HEK293 (cell line): ENCODE data around the gene SSTR3.

Source experiments
- CTCF ChIA-PET: fragments of 350-600 bp; formaldehyde crosslinking; extraction: SDS; loops from one replicate; lab custom pipeline; 2021; ENCODE audit warnings: antibody characterized with exemption; lab: Yijun Ruan, JAX
- POLR2A ChIA-PET: fragments of 300-600 bp; formaldehyde crosslinking; extraction: SDS; loops from one replicate; lab custom pipeline; 2020; ENCODE audit warnings: antibody characterized with exemption, inconsistent platforms; lab: Yijun Ruan, JAX
- H3K27ac ChIP-seq: fragments of 200-500 bp; sonication (Bioruptor generic); 2 replicates; pipeline ENCODE4 v1.5.1; 2014; ENCODE audit warnings: low read depth, low read length, control low read depth, inconsistent platforms; ENCODE audit errors: extremely low read depth
- H3K36me3 ChIP-seq, 2 experiments: fragments of 200-500 bp in 1 of 2; sonication (Bioruptor generic) in 1 of 2; 1 replicate in 1 of 2; 2 replicates in 1 of 2; pipeline ENCODE4 v1.5.1; 2014 to 2017; ENCODE audit warnings: inconsistent platforms in 2 of 2, low read length in 2 of 2; ENCODE audit not compliant: control insufficient read depth in 2 of 2, insufficient read depth in 1 of 2
- H3K4me1 ChIP-seq: fragments of 200-500 bp; sonication (Bioruptor generic); 2 replicates; pipeline ENCODE4 v1.5.1; 2014; ENCODE audit warnings: mild to moderate bottlenecking, low read length, inconsistent platforms; ENCODE audit not compliant: control insufficient read depth, insufficient read depth
- H3K4me3 ChIP-seq: 2 replicates; pipeline ENCODE4 v1.5.1; 2011; ENCODE audit warnings: low read depth, mild to moderate bottlenecking, control low read depth, low read length, moderate library complexity
- H3K9me3 ChIP-seq: fragments of 200-500 bp; sonication (Bioruptor generic); 2 replicates; pipeline ENCODE4 v1.5.1; 2014; ENCODE audit warnings: low read depth, low read length, inconsistent platforms; ENCODE audit not compliant: control insufficient read depth, insufficient read depth
- GFI1B ChIP-seq: fragments of 450-650 bp; formaldehyde crosslinking; IDR thresholded peaks from 2 replicates; pipeline ENCODE4 v1.5.1; 2016; ENCODE audit warnings: missing biosample characterization, missing genetic modification characterization
- KLF1 ChIP-seq: fragments of 450-650 bp; formaldehyde crosslinking; IDR thresholded peaks from 2 replicates; pipeline ENCODE4 v1.5.1; 2016; ENCODE audit warnings: missing biosample characterization, missing genetic modification characterization
- KLF10 ChIP-seq: fragments of 450-650 bp; IDR thresholded peaks from 2 replicates; pipeline ENCODE4 v1.5.1; 2018; ENCODE audit warnings: missing biosample characterization, mild to moderate bottlenecking, missing genetic modification characterization
- OSR2 ChIP-seq: fragments of 450-650 bp; formaldehyde crosslinking; IDR thresholded peaks from 2 replicates; pipeline ENCODE4 v1.5.1; 2016; ENCODE audit warnings: missing biosample characterization, missing genetic modification characterization
- PATZ1 ChIP-seq: fragments of 450-650 bp; formaldehyde crosslinking; IDR thresholded peaks from 2 replicates; pipeline ENCODE4 v1.5.1; 2016; ENCODE audit warnings: missing biosample characterization, missing genetic modification characterization
- PBX3 ChIP-seq: sonication (generic); formaldehyde crosslinking; IDR thresholded peaks from 2 replicates; pipeline ENCODE4 v1.8.1; 2022; ENCODE audit warnings: mild to moderate bottlenecking, moderate library complexity, missing genetic modification reagents
- SETDB1 ChIP-seq: IDR thresholded peaks from one replicate; pipeline ENCODE4 v1.6.1; 2017; ENCODE audit warnings: mild to moderate bottlenecking, low read length, moderate library complexity, mixed read lengths; ENCODE audit not compliant: insufficient read length
- WT1 ChIP-seq: fragments of 450-650 bp; formaldehyde crosslinking; IDR thresholded peaks from 2 replicates; pipeline ENCODE4 v1.5.1; 2016; ENCODE audit warnings: missing biosample characterization, missing genetic modification characterization
- ZBTB48 ChIP-seq: fragments of 450-650 bp; formaldehyde crosslinking; IDR thresholded peaks from 2 replicates; pipeline ENCODE4 v1.5.1; 2016; ENCODE audit warnings: missing biosample characterization, missing genetic modification characterization
- ZNF174 ChIP-seq: fragments of 450-650 bp; formaldehyde crosslinking; IDR thresholded peaks from 2 replicates; pipeline ENCODE4 v1.5.0; 2017; ENCODE audit warnings: missing biosample characterization, mild to moderate bottlenecking, missing genetic modification characterization
- ZNF175 ChIP-seq: fragments of 450-650 bp; formaldehyde crosslinking; IDR thresholded peaks from 2 replicates; pipeline ENCODE4 v1.5.1; 2016; ENCODE audit warnings: missing biosample characterization, missing genetic modification characterization
- ZNF19 ChIP-seq: fragments of 450-650 bp; formaldehyde crosslinking; IDR thresholded peaks from 2 replicates; pipeline ENCODE4; 2016; ENCODE audit warnings: missing biosample characterization, missing genetic modification characterization, low read depth
- ZNF211 ChIP-seq: fragments of 450-650 bp; formaldehyde crosslinking; IDR thresholded peaks from 2 replicates; pipeline ENCODE4 v1.5.1; 2016; ENCODE audit warnings: low read depth, missing biosample characterization, missing genetic modification characterization
- ZNF214 ChIP-seq: fragments of 450-650 bp; formaldehyde crosslinking; IDR thresholded peaks from 2 replicates; pipeline ENCODE4 v1.5.1; 2017; ENCODE audit warnings: missing biosample characterization, mild to moderate bottlenecking, missing genetic modification characterization, borderline replicate concordance
- ZNF221 ChIP-seq: fragments of 450-650 bp; formaldehyde crosslinking; IDR thresholded peaks from 2 replicates; pipeline ENCODE4 v1.5.1; 2017; ENCODE audit warnings: missing biosample characterization, missing genetic modification characterization, borderline replicate concordance
- ZNF223 ChIP-seq: fragments of 450-650 bp; formaldehyde crosslinking; IDR thresholded peaks from 2 replicates; pipeline ENCODE4 v1.5.1; 2016; ENCODE audit warnings: missing biosample characterization, missing genetic modification characterization
- ZNF292 ChIP-seq: fragments of 450-650 bp; formaldehyde crosslinking; IDR thresholded peaks from 2 replicates; pipeline ENCODE4 v1.5.1; 2016; ENCODE audit warnings: low read depth, missing biosample characterization, missing genetic modification characterization, borderline replicate concordance
- ZNF335 ChIP-seq: fragments of 450-650 bp; formaldehyde crosslinking; conservative IDR thresholded peaks from 2 replicates; pipeline ENCODE4 v1.5.1; 2016; ENCODE audit warnings: missing biosample characterization, missing genetic modification characterization
- ZNF341 ChIP-seq: fragments of 450-650 bp; formaldehyde crosslinking; IDR thresholded peaks from 2 replicates; pipeline ENCODE4; 2016; ENCODE audit warnings: low read depth, missing biosample characterization, missing genetic modification characterization
- ZNF362 ChIP-seq: fragments of 450-650 bp; formaldehyde crosslinking; IDR thresholded peaks from 2 replicates; pipeline ENCODE4 v1.5.1; 2016; ENCODE audit warnings: missing biosample characterization, missing genetic modification characterization
- ZNF398 ChIP-seq: fragments of 450-650 bp; formaldehyde crosslinking; IDR thresholded peaks from 2 replicates; pipeline ENCODE4 v1.5.1; 2017; ENCODE audit warnings: missing biosample characterization, missing genetic modification characterization
- ZNF423 ChIP-seq: fragments of 450-650 bp; formaldehyde crosslinking; IDR thresholded peaks from 2 replicates; pipeline ENCODE4 v1.5.1; 2016; ENCODE audit warnings: missing biosample characterization, missing genetic modification characterization
- ZNF488 ChIP-seq: fragments of 450-650 bp; formaldehyde crosslinking; IDR thresholded peaks from 2 replicates; pipeline ENCODE4 v1.5.1; 2016; ENCODE audit warnings: missing biosample characterization, missing genetic modification characterization
- ZNF549 ChIP-seq: fragments of 450-650 bp; IDR thresholded peaks from 2 replicates; pipeline ENCODE4 v1.5.1; 2018; ENCODE audit warnings: missing biosample characterization, missing genetic modification characterization, mild to moderate bottlenecking, inconsistent platforms, moderate library complexity
- ZNF555 ChIP-seq: fragments of 450-650 bp; formaldehyde crosslinking; conservative IDR thresholded peaks from 2 replicates; pipeline ENCODE4 v1.5.1; 2017; ENCODE audit warnings: missing biosample characterization, mild to moderate bottlenecking, missing genetic modification characterization, inconsistent platforms
- ZNF580 ChIP-seq: fragments of 450-650 bp; formaldehyde crosslinking; IDR thresholded peaks from 2 replicates; pipeline ENCODE4 v1.5.1; 2016; ENCODE audit warnings: missing biosample characterization, missing genetic modification characterization
- ZNF664 ChIP-seq: fragments of 450-650 bp; formaldehyde crosslinking; IDR thresholded peaks from 2 replicates; pipeline ENCODE4 v1.5.1; 2016; ENCODE audit warnings: missing biosample characterization, missing genetic modification characterization
- ZSCAN23 ChIP-seq: fragments of 450-650 bp; formaldehyde crosslinking; IDR thresholded peaks from 2 replicates; pipeline ENCODE4 v1.5.1; 2016; ENCODE audit warnings: missing biosample characterization, missing genetic modification characterization
- ZSCAN5A ChIP-seq: fragments of 450-650 bp; formaldehyde crosslinking; IDR thresholded peaks from 2 replicates; pipeline ENCODE4 v1.5.1; 2016; ENCODE audit warnings: missing biosample characterization, missing genetic modification characterization

The SSTR3 gene

GRCh38 chr22:37259540-37260029 is 47.3 kb upstream of the SSTR3 start (continued):
- no peak for TF ChIP-seq ZNF549 (tag by site-specific recombination)
- no peak for TF ChIP-seq ZNF580 (tag by site-specific recombination)
- no peak for TF ChIP-seq ZBTB48 (tag by site-specific recombination)
- TF ChIP-seq ZNF664 = no peak
- no peak for TF ChIP-seq ZNF292 (tag by site-specific recombination)
- TF ChIP-seq ZSCAN23 (tag by site-specific recombination) = no peak
- TF ChIP-seq ZNF19 = no peak
- TF ChIP-seq OSR2 (tag by site-specific recombination) = no peak
- TF ChIP-seq ZNF175 (tag by site-specific recombination) = no peak
- TF ChIP-seq ZNF214 = no peak
- TF ChIP-seq WT1 = no peak
- no peak for TF ChIP-seq KLF1
- no peak for TF ChIP-seq ZNF362

- ChIA-PET POLR2A (interaction anchor here (0.5 to 1.2 kb wide), 4 partner anchors 59 to 397 kb away, joined by 3 to 4 read pairs (median 4); no protein-coding TSS in a partner anchor), CTCF (interaction anchor here (0.6 to 5.4 kb wide), 18 partner anchors 8 to 713 kb away, joined by 3 to 68 read pairs (median 8); partner anchors contain the start of gene RAC2)
- TF ChIP-seq ZSCAN5A (tag by site-specific recombination) = no peak
- TF ChIP-seq ZNF488 (tag by site-specific recombination) = no peak
- TF ChIP-seq ZNF423 (tag by site-specific recombination) = no peak
- TF ChIP-seq SETDB1 = no peak
- no peak for TF ChIP-seq KLF10 (tag by site-specific recombination)
- no peak for TF ChIP-seq GFI1B
- TF ChIP-seq ZNF211 (tag by site-specific recombination) = no peak
- no peak for TF ChIP-seq ZNF223 (tag by site-specific recombination)
- TF ChIP-seq ZNF555 (tag by site-specific recombination) = no peak
- TF ChIP-seq ZNF292 (tag by site-specific recombination) = no peak
- no peak for TF ChIP-seq ZNF341 (tag by site-specific recombination)
- TF ChIP-seq ZNF174 = no peak
- TF ChIP-seq PBX3 (CRISPR knock-in tag) = no peak
- no peak for TF ChIP-seq PATZ1 (tag by site-specific recombination)
- TF ChIP-seq ZNF398 = no peak
- TF ChIP-seq ZNF335 = no peak
- TF ChIP-seq ZBTB48 (tag by site-specific recombination) = no peak
- no peak for TF ChIP-seq ZNF221 (tag by site-specific recombination)
- H3K27ac ChIP-seq = no peak overlapping the region
- no peaks in the 10 kb centered on the region for H3K9me3 ChIP-seq
- no peak overlapping the region for H3K4me3 ChIP-seq
- H3K4me1 ChIP-seq = no peaks in the 10 kb centered on the region; the same call in 1 of the 2 replicates
- no peaks in the 10 kb centered on the region for H3K36me3 ChIP-seq
Observed at GRCh38 chr22:37258753-37259401, 46.6 kb upstream of the SSTR3 start.
